ENCODE data around the gene RANBP10.

RANBP10 gene

DNA sequence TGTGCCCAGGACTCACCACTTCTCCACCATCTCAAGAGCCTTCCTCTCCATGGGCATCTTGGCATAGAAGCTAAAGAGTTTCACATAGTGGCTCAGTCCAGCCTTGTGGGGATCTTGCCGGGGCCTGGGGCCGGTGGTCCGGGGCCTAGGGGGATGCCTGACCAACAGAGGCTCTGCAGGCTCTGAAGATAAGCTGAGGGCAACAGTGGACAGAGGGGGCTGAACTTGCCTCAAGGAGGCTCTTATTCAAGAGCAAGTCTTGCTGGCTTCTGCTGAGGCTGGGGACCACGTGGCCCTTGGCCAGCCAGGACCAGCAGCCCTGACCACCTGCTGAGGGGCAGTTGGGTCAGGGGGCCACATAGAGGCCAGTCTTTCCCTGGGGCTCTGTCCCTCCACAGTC is 22.3 kb upstream of the RANBP10 start:
- no peak for DNase-seq (ENCODE audit: low read depth in 2 of 2)

DNA sequence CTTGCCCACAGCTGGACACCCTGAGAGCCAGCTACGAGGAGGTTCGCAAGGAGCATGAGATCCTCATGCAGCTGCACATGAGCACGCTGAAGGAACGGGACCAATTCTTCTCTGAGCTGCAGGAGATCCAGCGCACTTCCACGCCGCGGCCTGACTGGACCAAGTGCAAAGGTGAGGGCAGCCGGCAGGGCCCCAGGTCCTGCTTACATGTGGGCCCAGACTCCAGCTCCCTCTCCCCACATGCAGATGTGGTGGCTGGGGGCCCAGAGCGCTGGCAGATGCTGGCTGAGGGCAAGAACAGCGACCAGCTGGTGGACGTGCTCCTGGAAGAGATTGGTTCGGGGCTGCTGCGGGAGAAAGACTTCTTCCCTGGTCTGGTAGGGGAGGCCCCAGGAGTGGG is 19.5 kb upstream of the RANBP10 start:
- DNase-seq (ENCODE audit: low read depth in 2 of 2), result no peak

DNA sequence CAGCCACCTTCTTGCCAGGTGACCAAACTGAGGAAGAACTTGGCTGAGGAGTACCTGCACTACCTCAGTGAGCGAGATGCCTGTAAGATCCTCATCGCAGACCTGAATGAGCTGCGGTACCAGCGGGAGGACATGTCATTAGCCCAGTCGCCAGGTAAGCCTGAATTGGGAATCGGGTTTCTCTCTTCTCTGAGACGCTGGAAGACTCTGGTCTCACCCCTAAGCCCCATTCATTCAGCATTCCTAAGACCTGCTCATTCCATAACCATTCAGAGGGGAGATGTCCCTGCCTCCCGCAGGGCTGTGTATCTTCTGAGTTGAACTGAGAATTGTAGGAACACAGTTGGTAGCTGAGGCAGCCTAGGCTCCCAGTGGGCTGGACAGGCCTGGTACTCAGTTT is 18.8 kb upstream of the RANBP10 start:
- DNase-seq (ENCODE audit: low read depth in 2 of 2), result no peak

DNA sequence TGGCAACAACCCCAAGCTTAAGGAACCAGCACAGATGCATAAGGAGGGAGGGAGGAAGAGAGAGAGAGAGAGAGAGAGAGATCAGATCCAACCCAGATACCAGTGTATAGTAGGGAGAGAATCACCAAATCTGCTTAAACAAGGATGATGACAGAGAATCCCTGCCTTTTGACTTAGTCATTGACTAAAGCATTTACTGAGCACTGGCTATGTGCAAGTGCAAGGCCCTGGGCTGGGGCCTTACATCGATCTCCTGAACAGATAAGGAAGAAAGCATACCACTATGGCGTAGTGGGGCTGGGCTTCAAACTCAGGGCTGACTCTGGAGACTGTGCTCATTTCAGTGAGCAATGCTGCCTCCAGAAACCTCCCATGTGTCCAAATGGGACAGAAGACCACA is 16.2 kb upstream of the RANBP10 start:
- DNase-seq (ENCODE audit: low read depth in 2 of 2), result no peak

DNA sequence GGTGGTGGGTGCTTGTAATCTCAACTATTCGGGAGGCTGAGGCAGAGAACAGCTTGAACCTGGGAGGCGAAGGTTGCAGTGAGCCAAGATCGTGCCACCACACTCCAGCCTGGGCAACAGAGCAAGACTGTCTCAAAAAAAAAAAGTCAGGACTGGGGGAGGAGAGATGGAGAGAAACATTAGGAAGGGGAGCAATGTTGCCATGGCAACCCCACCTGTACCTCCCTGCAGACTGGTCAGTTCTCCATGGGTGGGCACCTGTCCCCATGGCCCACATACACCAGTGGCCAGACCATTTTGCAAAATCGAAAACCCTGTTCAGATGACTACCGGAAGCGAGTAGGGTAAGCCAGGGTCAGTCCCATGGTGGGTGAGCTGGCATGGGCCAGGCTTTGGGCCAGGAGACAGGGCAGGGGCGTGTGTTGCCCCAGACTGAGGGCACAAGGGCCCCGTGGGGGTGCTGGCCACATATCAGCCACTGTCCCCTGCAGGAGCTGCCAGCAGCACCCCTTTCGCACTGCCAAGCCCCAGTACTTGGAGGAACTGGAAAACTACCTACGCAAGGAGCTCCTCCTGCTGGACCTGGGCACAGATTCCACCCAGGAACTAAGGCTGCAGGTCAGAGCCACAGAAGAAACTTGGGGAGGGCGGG is 14.4 kb upstream of the RANBP10 start:
- no peak for DNase-seq (ENCODE audit: low read depth in 2 of 2)

DNA sequence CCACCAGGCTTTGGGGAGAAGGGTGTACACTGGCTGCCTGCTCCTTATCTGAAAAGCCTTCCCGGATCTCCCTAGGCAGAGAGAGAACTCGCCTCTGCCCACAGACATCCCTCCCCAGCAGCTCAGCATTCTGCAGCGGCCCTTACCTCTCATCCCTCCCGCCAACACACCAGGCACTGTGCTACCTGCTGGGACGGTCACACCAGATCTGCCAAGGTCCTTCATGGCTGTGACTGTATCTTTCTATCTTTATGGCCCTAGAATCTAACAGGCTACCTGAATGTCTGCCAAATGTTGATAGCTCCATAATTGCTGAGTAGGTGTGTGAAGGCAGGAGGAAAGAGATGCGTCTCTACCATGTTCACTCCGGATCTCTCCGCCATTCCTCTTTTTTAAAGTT is 8.2 kb upstream of the RANBP10 start:
- no peak for DNase-seq (ENCODE audit: low read depth in 2 of 2)

DNA sequence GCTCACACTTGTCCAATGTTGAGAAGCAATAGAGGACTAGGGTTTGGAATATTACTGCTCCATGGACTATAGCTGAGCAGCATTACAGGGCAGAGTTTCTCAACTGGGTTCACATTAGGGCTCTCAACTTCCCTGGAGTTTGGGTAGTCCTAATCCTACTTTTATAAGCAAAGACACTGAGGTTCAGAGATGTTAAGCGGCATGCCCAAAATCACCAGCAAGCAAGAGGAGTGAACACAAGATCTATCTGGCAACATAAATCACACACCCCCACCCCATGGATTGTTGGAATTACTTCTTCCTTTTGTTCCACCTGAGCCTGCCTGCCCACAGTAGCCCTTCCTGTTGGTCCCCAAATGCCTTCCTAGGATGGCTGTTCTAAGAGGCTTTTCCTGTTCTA is 5.5 kb upstream of the RANBP10 start:
- no peak for DNase-seq (ENCODE audit: low read depth in 2 of 2)

DNA sequence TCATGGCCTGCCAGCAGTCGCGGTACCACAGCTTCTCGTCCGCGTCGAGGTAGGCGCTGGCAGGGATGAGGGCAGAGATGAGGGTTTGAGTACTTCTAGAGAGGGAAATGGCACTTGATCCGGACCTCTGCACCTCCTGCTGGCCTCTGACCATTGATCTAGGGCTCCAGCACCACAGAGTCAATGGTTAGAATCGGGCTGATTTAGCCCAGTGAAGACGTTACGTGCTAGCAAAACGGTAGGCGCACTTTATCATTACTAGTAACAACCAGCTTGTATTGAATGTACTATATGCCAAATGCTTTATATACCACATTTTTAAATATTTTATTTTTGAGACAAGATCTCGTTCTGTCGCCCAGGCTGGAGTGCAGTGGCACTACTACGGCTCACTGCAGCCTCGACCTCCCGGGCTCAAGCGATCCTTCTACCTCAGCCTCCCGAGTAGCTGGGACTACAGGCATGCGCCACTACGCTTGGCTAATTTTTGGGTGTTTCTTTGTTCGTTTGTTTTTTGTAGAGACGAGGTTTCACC is 855 bp upstream of the RANBP10 start:
- DNase-seq (ENCODE audit: low read depth in 2 of 2), result no peak

DNA sequence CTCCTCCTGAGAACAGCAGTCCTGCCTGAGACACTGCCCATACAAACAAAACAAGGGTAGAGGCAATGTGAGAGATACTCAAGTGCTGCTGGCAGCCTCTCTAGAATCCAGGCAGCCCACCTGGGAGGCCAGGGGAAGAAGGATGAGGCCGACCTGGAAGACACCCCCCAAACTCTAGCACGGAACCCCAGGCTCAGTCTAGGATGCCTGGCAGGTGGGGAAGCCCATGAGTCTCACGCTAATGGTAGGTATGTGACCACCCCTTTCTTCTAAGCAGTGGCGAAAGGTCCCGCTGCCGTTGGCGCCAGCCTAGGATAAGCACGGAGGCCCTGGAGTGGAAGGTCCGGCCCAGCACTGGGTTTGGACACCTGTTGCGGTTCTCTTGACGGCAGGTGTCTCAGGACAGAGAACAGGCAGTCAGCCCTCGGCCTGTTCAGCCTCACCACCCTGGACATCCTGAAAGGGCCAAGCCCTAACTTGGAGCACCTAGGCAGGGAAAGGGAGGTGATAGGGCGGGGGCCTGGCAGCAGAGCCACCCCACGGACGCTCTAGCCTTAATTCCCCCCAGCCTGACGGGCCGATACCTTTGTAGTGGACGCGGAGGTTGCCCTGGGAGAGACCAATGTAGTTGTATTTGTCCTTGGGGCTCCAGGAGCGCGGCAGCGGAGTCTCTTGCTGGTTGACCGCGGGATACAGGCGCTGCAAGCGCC is 487 bp downstream of the RANBP10 start:
- DNase-seq (ENCODE audit: low read depth in 2 of 2), result no peak

DNA sequence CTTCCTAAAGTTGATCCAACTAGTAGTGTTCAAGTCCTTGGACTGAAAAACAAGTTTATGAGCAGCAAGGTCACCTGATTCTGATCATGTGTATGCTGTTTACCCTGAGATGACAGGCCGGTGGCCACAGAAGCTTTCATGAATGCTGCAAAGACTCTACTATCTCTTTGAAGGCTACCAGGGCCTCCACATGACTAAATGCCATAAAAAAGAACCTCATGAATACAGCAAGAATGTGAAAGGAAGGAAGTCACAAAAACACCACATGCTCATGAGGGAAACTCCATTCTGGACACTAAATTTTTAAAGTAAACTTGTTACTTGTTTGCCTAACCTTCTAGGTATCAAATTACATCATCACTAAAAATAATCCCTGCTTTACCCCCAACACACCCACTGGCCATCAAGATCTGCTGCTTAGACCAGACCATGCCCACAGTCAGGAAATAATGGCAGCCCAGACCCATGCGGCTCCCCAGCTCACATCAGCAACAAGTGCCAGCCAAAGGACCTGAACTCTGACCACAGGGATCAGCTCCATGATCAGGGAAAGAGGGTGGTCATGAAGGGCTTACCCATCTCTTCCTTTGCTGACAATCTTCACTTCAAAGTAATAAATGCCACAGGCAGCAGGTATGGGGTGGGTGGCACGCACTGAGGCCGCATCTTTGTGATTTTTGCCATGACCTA is 1.4 kb downstream of the RANBP10 start:
- DNase-seq (ENCODE audit: low read depth in 2 of 2), result no peak

DNA sequence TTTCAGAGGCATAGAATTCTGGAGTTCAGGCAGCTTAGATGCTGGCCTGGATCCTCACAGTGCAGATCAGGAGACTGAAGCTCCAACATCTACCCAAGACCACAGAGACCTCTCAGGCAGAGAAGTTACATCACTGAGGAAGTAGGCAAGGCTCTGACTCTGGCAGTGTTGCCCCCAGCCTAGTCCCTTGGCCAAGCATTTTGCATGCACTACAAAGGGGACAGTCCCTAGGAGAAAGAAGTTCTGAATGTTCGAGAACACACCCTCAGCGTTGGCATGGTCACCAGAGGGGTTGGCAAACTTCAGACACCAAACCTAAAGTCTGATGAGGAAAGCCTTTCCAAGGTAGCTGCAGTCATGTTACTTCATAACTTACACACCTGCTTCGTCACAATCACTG is 2.5 kb downstream of the RANBP10 start:
- no peak for DNase-seq (ENCODE audit: low read depth in 2 of 2)

DNA sequence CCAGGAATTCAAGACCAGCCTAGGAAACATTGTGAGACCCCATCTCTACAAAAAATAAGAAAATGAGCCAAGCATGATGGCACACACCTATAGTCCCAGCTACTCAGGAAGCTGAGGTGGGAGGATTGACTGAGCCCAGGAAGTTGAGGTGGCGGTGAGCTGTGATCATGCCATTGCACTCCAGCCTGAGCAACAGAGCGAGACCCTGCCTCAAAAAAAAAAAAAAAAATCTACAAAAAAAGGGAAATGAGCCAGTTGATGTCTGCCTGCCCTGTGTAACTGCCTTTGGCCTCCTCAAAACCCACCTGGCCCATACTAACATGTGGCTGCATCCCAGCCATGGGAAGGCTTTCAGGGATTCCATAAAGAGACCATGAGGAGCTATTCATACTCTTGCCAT is 4.5 kb downstream of the RANBP10 start:
- DNase-seq (ENCODE audit: low read depth in 2 of 2), result no peak

DNA sequence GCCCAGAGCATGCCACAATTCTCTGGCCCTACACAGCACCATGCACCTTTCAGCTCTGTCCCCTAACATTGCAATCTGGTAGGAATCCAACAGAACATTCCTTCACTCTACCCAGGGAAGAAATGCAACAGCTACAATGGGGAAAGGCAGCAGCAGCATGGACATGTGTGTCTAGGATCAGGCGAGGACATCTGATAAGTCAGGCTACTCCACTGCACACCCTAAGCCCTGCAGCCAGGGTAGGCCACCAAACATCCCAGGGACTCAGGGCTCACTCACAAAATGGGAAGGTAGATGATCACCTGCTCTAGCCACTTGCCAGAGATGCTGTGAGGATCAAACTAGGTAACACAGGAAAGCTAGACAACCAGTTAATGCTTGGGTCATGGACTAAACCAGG is 5.1 kb downstream of the RANBP10 start:
- DNase-seq (ENCODE audit: low read depth in 2 of 2), result no peak

DNA sequence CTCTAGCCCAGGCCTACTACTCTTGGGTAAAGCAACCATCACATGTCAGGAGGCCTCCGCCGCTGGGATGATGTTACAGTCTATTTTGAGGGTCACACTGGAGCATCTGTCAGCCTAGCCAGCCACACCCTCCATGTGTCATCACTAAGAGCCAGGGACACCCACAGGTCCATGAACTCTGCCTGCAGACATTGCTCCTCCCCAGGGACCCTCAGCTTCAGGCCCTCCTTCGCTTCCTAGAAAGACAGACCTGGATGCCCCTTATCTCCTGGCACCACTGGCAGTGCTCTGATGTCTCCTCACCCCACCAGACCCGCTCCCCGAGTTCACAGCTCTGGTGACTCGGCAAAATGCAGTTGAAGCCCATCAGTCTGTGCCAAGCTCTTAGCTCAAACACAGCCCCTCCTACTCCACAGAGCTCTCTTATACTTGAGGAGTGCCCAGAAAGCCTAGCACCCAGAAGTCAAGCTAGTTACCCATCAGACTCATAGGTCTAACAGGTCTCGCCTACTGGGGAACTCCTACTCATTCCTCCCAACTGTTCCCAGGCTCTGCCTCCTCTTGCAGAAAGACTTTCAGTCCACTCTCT is 5.9 kb downstream of the RANBP10 start:
- DNase-seq (ENCODE audit: low read depth in 2 of 2), result no peak

DNA sequence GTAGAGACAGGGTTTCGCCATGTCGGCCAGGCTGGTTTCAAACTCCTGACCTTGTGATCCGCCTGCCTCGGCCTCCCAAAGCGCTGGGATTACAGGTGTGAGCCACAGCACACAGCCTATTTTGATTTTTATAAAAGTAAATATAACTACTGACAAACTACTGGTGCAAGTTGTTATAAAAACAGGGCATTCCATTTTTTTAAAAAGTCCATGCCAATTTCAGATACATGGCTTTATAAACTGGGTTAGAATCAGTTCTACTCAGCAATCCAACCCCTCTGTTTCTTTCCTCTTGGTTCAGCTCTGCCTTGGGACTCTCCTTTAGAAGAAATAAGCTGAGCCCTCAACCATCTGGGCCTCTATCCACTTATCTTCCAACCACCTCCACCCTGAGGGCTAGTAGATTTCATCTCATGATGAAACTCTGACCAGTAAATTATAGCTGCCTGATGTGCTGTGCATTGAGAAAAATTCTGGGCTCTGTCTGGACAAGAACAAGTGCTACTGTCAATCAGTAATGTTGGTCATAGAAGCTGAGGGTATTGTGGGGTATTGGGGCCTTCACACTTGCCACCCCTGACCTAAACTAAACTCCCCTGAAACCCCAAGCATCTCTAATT is 10.2 kb downstream of the RANBP10 start:
- no peak for DNase-seq (ENCODE audit: low read depth in 2 of 2)

DNA sequence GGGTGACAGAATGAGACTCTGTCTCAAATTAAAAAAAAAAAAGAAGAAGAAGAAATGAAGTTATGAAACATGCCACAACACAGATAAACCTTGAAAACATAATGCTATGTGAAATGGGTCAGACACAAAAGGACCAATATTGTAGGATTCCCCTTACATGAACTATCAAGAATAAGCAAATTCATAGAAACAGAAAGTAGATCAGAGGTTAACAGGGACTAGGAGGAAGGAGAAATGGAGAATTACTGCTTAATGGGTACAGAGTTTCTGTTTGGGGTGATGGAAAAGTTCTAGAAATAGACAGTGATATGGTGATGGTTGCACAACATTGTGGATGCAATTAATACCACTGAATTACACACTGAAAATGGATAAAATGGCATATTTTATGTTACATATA is 16.3 kb downstream of the RANBP10 start:
- DNase-seq (ENCODE audit: low read depth in 2 of 2), result no peak

DNA sequence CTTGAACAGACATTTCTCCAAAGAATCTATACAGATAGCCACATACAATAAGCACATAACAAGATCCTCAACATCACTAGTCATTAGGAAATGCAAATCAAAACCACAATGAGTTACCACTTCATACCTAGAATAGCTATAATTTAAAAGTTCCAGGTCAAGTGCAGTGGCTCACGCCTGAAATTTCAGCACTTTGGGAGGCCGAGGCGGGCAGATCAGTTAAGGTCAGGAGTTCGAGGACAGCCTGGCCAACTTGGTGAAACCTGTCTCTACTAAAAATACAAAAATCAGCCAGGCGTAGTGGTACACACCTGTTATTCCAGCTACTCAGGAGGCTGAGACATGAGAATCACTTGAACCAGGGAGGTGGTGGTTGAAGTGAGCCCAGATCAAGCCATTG is 19.9 kb downstream of the RANBP10 start:
- DNase-seq (ENCODE audit: low read depth in 2 of 2), result no peak

DNA sequence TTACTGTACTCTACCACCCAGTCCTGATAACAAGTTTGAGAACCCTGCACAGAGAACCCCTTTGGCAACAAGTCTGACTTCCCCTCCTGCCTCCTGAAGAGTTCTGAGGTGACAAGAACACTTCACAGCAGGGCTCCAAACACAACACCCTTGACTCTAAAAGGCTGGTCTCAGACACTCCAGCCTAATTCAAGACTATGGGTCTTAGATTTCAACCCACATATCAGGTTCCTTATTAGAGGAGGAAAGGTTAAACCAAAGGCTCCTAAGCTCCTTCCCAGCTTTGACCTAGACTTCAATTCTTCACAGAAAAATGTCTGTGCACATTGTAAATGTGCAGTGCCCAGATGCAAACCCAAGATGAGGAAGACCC is 23.0 kb downstream of the RANBP10 start:
- DNase-seq (ENCODE audit: low read depth in 2 of 2), result no peak

DNA sequence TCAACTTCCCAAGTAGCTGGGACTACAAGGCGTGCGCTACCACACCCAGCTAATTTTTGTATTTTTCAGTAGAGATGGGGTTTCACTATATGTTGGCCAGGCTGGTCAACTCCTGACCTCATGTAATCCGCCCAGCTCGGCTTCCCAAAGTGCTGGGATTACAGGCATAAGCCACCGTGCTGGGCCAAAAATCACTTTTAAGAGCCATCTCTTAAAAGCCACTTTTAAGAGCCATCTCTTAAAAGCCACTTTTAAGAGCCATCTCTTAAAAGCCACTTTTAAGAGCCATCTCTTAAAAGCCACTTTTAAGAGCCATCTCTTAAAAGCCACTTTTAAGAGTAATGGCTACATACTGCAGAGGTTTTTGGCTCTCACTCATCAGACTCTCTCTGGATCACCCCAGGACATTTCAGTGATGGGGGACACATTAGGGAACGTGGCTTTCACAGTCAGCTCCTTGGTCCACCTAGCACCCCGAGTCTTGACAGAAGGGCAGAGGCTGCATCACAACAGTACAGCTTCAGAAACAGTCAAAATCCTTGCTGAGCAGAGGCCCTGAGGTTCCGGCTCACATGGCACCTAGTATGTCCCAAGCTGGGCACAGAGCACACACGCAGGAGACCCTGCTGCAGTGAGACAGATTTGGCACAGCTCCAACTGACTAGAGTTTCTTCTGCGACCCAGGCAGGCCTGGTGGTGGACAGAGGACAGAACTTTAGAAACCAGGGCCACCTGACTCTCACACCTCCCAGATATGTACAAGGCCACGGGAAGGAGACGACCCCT is 23.6 kb downstream of the RANBP10 start:
- DNase-seq (ENCODE audit: low read depth in 2 of 2), result no peak

DNA sequence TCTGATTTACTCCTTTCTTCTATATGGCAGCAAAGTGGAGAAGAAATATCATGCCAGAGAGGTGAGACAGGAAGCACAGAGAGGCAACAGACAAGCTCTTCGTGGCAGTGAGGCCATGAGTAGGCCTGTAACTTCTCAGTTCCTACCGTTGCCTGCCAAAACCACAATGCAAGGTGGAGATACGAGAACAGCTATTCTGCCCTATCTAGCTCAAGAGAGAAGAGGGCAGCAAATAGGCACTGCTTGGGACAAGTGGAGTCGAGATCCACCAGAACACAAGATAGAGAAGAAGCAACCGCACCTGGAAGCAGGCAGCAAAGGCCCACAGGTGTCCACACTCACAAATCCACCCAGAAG is 24.8 kb downstream of the RANBP10 start:
- DNase-seq (ENCODE audit: low read depth in 2 of 2), result no peak

DNA sequence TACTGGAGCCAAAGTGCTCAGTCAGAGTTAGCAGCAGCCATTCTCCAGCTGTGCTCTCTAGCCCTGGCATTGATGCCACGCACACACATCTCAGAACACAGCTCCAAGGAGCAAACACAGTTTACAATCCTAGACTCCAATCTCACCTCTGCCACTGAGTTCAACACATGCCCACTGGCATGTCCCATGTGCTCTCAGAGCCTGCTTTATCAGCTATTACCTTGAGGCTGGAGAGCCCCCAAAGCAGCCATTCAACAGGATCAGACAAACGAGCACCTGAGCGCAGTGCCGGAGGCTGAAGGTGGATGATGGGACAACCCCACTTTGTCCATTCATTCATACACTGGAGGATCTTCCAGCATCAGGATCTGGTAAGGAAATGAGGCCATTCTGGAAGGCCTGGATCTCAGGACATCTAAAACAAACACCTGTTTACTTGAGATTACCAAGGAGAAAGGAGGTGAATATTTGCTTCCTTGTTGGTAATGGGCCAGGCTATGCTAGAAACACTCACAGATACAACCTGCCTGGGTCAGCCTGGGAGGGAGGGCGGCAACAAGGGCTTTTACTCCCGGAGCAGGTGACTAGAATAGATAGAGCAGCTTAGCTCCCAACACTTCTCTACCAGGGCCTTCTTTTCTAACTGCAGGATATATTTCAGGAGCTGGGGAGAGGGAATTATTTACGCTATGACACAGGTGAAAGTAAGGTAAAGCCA is 25.4 kb downstream of the RANBP10 start:
- DNase-seq (ENCODE audit: low read depth in 2 of 2), result no peak

All from stimulated activated CD8-positive, alpha-beta memory T cell treated with anti-CD3 and anti-CD28 coated beads, Interleukin-2, amount 100 ng/mL, for 48 hours (primary cell).